IMR-90 (cell line): Measurements from ENCODE around the gene TMPRSS11A. TPM values are rescaled to one million over a fixed set of nuclear protein-coding genes. Genes with fewer than 3 reads are reported as not detected.

Source experiments
- ATAC-seq: fragments of 200-7000 bp; cut with Tn5 transposase; 2 replicates; pipeline ENCODE4 v1.9.1; 2020; ENCODE audit warnings: low read depth, mild to moderate bottlenecking, moderate library complexity
- BruUV-seq: library from RNA; stranded (reverse); fragments of 400-500 nt; replicated peaks from 2 replicates; lab custom pipeline; 2021; lab: Mats Ljungman, UMichigan
- CTCF ChIA-PET: fragments of 300-600 bp; formaldehyde crosslinking; extraction: SDS; loops from one replicate; lab custom pipeline; 2021; ENCODE audit warnings: antibody characterized with exemption; lab: Yijun Ruan, JAX
- POLR2A ChIA-PET: fragments of 300-600 bp; sonication (Branson Sonifier 250); formaldehyde crosslinking; loops from one replicate; lab custom pipeline; 2022; ENCODE audit warnings: antibody characterized with exemption; ENCODE audit not compliant: unreplicated experiment; lab: Charles Lee
- DNase-seq: peaks from one replicate; pipeline ENCODE4 v3.0.0; 2013
- H2AFZ ChIP-seq: replicated peaks from 2 replicates; pipeline ENCODE3; 2013; ENCODE audit warnings: low read length, mild to moderate bottlenecking; ENCODE audit not compliant: poor library complexity
- H2AK5ac ChIP-seq: 2 replicates; pipeline ENCODE4 v1.6.1; 2013; ENCODE audit warnings: low read depth, low read length, inconsistent platforms
- H2AK9ac ChIP-seq: replicated peaks from 2 replicates; pipeline ENCODE3; 2013; ENCODE audit warnings: mild to moderate bottlenecking, low read depth, low read length, moderate library complexity; ENCODE audit not compliant: poor library complexity
- H2BK120ac ChIP-seq: 2 replicates; pipeline ENCODE4 v1.6.1; 2013; ENCODE audit warnings: low read depth, low read length, inconsistent platforms
- H2BK15ac ChIP-seq: 3 replicates; pipeline ENCODE4 v1.6.1; 2013; ENCODE audit warnings: low read depth, low read length, inconsistent platforms
- H2BK20ac ChIP-seq: 2 replicates; pipeline ENCODE4 v1.6.1; 2013; ENCODE audit warnings: low read depth, mild to moderate bottlenecking, inconsistent platforms, low read length, moderate library complexity
- H2BK5ac ChIP-seq: 2 replicates; pipeline ENCODE4 v1.6.1; 2013; ENCODE audit warnings: mild to moderate bottlenecking, low read depth, low read length, inconsistent platforms; ENCODE audit not compliant: poor library complexity, severe bottlenecking
- H3K14ac ChIP-seq: replicated peaks from 2 replicates; pipeline ENCODE4 v1.6.1; 2013; ENCODE audit warnings: low read depth, low read length, inconsistent platforms
- H3K18ac ChIP-seq: 2 replicates; pipeline ENCODE4 v1.6.1; 2013; ENCODE audit warnings: low read depth, low read length, control low read depth
- H3K23ac ChIP-seq: 2 replicates; pipeline ENCODE4 v1.6.1; 2013; ENCODE audit warnings: low read depth, low read length, inconsistent platforms
- H3K27ac ChIP-seq: 2 replicates; pipeline ENCODE4 v1.5.1; 2013; ENCODE audit warnings: mild to moderate bottlenecking, control low read depth, low read length; ENCODE audit not compliant: insufficient read depth
- H3K27me3 ChIP-seq: 2 replicates; pipeline ENCODE4 v1.6.1; 2013; ENCODE audit warnings: low read length; ENCODE audit not compliant: control insufficient read depth, insufficient read depth
- H3K36me3 ChIP-seq: 2 replicates; pipeline ENCODE4 v1.6.1; 2013; ENCODE audit warnings: low read length, mixed read lengths; ENCODE audit not compliant: control insufficient read depth, insufficient read depth
- H3K4ac ChIP-seq: 2 replicates; pipeline ENCODE4 v1.6.1; 2013; ENCODE audit warnings: low read depth, low read length, inconsistent platforms
- H3K4me1 ChIP-seq: 2 replicates; pipeline ENCODE4 v1.6.1; 2013; ENCODE audit warnings: low read length, mixed read lengths; ENCODE audit not compliant: control insufficient read depth, insufficient read depth
- H3K4me2 ChIP-seq: 2 replicates; pipeline ENCODE4 v1.6.1; 2013; ENCODE audit warnings: low read depth, mild to moderate bottlenecking, control low read depth, low read length, moderate library complexity
- H3K4me3 ChIP-seq: 2 replicates; pipeline ENCODE4 v1.5.1; 2013; ENCODE audit warnings: low read depth, mild to moderate bottlenecking, control low read depth, low read length, moderate library complexity; ENCODE audit not compliant: insufficient read depth
- H3K56ac ChIP-seq: 2 replicates; pipeline ENCODE4 v1.6.1; 2013; ENCODE audit warnings: low read length, inconsistent platforms; ENCODE audit not compliant: insufficient read depth; ENCODE audit errors: extremely low read depth
- H3K79me1 ChIP-seq, 2 experiments: 2 replicates each; pipeline ENCODE4 v1.6.1; 2013; ENCODE audit warnings: low read length in 2 of 2, inconsistent platforms in 1 of 2, low read depth in 1 of 2
- H3K9ac ChIP-seq: 2 replicates; pipeline ENCODE4 v1.6.1; 2013; ENCODE audit warnings: low read depth, low read length, control low read depth
- H3K9me1 ChIP-seq: 2 replicates; pipeline ENCODE4 v1.6.1; 2013; ENCODE audit warnings: low read length, inconsistent platforms; ENCODE audit not compliant: insufficient read depth
- H3K9me3 ChIP-seq: 2 replicates; pipeline ENCODE4 v1.6.1; 2013; ENCODE audit warnings: low read length; ENCODE audit not compliant: control insufficient read depth, insufficient read depth
- H4K20me1 ChIP-seq: 2 replicates; pipeline ENCODE4 v1.6.1; 2013; ENCODE audit warnings: low read length, inconsistent platforms; ENCODE audit not compliant: insufficient read depth
- H4K5ac ChIP-seq: 2 replicates; pipeline ENCODE4 v1.6.1; 2013; ENCODE audit warnings: mild to moderate bottlenecking, low read depth, low read length, control low read depth
- H4K8ac ChIP-seq, 2 experiments: 2 replicates each; pipeline ENCODE4 v1.6.1; 2013; ENCODE audit warnings: low read depth in 2 of 2, low read length in 2 of 2, control low read depth in 1 of 2, inconsistent platforms in 1 of 2
- H4K91ac ChIP-seq: 2 replicates; pipeline ENCODE4 v1.6.1; 2013; ENCODE audit warnings: low read depth, low read length, inconsistent platforms; ENCODE audit not compliant: insufficient read depth
- BHLHE40 ChIP-seq: fragments of 150-350 bp; IDR thresholded peaks from 2 replicates; pipeline ENCODE4 v1.6.1; 2016; ENCODE audit warnings: mild to moderate bottlenecking, low read depth, low read length
- ELK1 ChIP-seq: fragments of 150-350 bp; IDR thresholded peaks from 2 replicates; pipeline ENCODE4 v1.6.1; 2016; ENCODE audit warnings: low read depth, mild to moderate bottlenecking, low read length, moderate library complexity, borderline replicate concordance
- FOS ChIP-seq: fragments of 150-350 bp; IDR thresholded peaks from 2 replicates; pipeline ENCODE4 v1.6.1; 2016; ENCODE audit warnings: low read depth, low read length
- MAZ ChIP-seq: IDR thresholded peaks from 2 replicates; pipeline ENCODE4 v1.6.1; 2012; ENCODE audit warnings: low read depth, mild to moderate bottlenecking, low read length, improper control_type of control experiment, moderate library complexity, borderline replicate concordance
- RAD21 ChIP-seq: IDR thresholded peaks from 2 replicates; pipeline ENCODE4 v1.6.1; 2012; ENCODE audit warnings: low read length, improper control_type of control experiment
- RCOR1 ChIP-seq: IDR thresholded peaks from 2 replicates; pipeline ENCODE4 v1.6.1; 2012; ENCODE audit warnings: mild to moderate bottlenecking, low read length, improper control_type of control experiment; ENCODE audit not compliant: insufficient replicate concordance
- RFX5 ChIP-seq: IDR thresholded peaks from 2 replicates; pipeline ENCODE4 v1.8.0; 2012; ENCODE audit warnings: low read depth, mild to moderate bottlenecking, low read length, moderate library complexity
- SMC3 ChIP-seq: fragments of 150-350 bp; IDR thresholded peaks from 2 replicates; pipeline ENCODE4 v1.6.1; 2016; ENCODE audit warnings: low read depth, mild to moderate bottlenecking, antibody characterized with exemption, low read length, moderate library complexity
- USF2 ChIP-seq: fragments of 150-350 bp; IDR thresholded peaks from 2 replicates; pipeline ENCODE4 v1.6.1; 2017; ENCODE audit warnings: mild to moderate bottlenecking, antibody characterized with exemption, low read length, low read depth
- dilution Hi-C: fragments of 300-500 bp; cut with HindIII; formaldehyde crosslinking; loops from one replicate; pipeline ENCODE4 v1.14.3; 2018; ENCODE audit warnings: low sequenced_read_pairs; ENCODE audit not compliant: unreplicated experiment
- in situ Hi-C: fragments of 300-500 bp; cut with MboI; formaldehyde crosslinking; loops from 3 replicates; pipeline ENCODE4 v1.14.3; 2019; ENCODE audit warnings: low sequenced_read_pairs, inconsistent platforms, mixed read lengths
- intact Hi-C: fragments of 100-400 bp; cut with micrococcal nuclease; formaldehyde crosslinking; loops from 2 replicates; pipeline ENCODE4 v1.10.0; 2022
- polyA plus RNA-seq, 3 experiments: library from polyadenylated mRNA; depleted of rRNA; stranded (reverse); fragments of >200 nt; gene quantifications; 2 replicates each; pipeline ENCODE4 v1.2.3, GENCODE V29; 2012; ENCODE audit warnings: low replicate concordance in 1 of 3
- total RNA-seq: library from RNA; depleted of rRNA; stranded (reverse); fragments of >200 nt; gene quantifications from 2 replicates; pipeline ENCODE4 v1.2.3, GENCODE V29; 2012
- TF ChIP-seq, protein P1 (sequence below): conservative IDR thresholded peaks from 2 replicates; pipeline ENCODE4 v1.5.1; 2012; ENCODE audit warnings: mild to moderate bottlenecking, low read depth, low read length, improper control_type of control experiment

Gene TMPRSS11A
- total and polyA plus RNA-seq, 2 of the 4 experiments (the other 2 are of a cell fraction), result not detected

DNA sequence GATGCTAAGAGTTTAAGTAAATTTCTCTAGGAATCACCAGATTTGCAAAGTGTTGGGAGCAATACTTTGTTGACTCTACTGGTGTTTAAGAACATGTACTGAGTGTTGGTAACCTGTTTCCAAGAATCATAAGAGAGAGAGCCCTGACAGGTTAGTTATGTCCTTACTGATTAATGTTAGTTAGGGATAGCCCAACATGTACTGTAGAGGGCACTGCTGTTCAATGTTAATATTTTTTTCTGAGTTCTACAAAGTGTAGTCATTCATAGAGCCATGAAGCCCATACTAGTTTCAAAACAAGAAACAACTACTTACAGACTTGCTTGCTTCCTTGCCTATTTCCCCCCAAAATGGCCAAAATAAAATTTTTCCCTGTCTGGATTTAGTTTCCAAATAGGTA is 91.4 kb downstream of the TMPRSS11A start:
- no peak overlapping the region for H2AK9ac ChIP-seq
- no peak overlapping the region for H3K4me3 ChIP-seq
- H3K79me1 ChIP-seq, result no peaks in the 10 kb centered on the region
- H4K91ac ChIP-seq, result no peak overlapping the region
- H3K4me2 ChIP-seq, result no peak overlapping the region
- H3K27ac ChIP-seq, result no peak overlapping the region
- 0 out of 2 replicates have a peak, but pooled peaks cover 2% of the 10 kb centered on the region for H3K4me1 ChIP-seq
- in situ Hi-C loops, result loop anchor here (5.0 to 10.0 kb wide), 2 partner anchors 35 to 303 kb away; no protein-coding TSS in a partner anchor
- H2BK120ac ChIP-seq, result no peak overlapping the region
- peak; percentile 98 for ATAC-seq
- H4K20me1 ChIP-seq, result no peaks in the 10 kb centered on the region
- TF ChIP-seq RCOR1 (no peak), FOS (no peak), BHLHE40 (no peak), USF2 (no peak), RAD21 (peak; percentile 82), SMC3 (peak; percentile 73), MAZ (no peak), ELK1 (no peak), RFX5 (no peak)
- TF ChIP-seq, protein P1, sequence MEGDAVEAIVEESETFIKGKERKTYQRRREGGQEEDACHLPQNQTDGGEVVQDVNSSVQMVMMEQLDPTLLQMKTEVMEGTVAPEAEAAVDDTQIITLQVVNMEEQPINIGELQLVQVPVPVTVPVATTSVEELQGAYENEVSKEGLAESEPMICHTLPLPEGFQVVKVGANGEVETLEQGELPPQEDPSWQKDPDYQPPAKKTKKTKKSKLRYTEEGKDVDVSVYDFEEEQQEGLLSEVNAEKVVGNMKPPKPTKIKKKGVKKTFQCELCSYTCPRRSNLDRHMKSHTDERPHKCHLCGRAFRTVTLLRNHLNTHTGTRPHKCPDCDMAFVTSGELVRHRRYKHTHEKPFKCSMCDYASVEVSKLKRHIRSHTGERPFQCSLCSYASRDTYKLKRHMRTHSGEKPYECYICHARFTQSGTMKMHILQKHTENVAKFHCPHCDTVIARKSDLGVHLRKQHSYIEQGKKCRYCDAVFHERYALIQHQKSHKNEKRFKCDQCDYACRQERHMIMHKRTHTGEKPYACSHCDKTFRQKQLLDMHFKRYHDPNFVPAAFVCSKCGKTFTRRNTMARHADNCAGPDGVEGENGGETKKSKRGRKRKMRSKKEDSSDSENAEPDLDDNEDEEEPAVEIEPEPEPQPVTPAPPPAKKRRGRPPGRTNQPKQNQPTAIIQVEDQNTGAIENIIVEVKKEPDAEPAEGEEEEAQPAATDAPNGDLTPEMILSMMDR, result peak; percentile 85
- POLR2A ChIA-PET, result no interaction called here
- DNase-seq, result peak; percentile 61
- no peak overlapping the region for H2BK15ac ChIP-seq
- no peak overlapping the region for H3K9ac ChIP-seq
- H3K36me3 ChIP-seq, result no peaks in the 10 kb centered on the region
- no peak overlapping the region for H3K4ac ChIP-seq
- no peak overlapping the region for H3K56ac ChIP-seq
- H3K18ac ChIP-seq, result no peak overlapping the region
- no peak overlapping the region for H2AK5ac ChIP-seq
- no peak overlapping the region for H3K23ac ChIP-seq
- no peaks in the 10 kb centered on the region for H3K9me1 ChIP-seq
- no peak overlapping the region for H2AFZ ChIP-seq
- H4K8ac ChIP-seq, result no peak overlapping the region
- CTCF ChIA-PET, result no interaction called here
- no peak overlapping the region for H3K14ac ChIP-seq
- H2BK20ac ChIP-seq, result no peak overlapping the region
- dilution Hi-C loops, result no loop called here
- no peak overlapping the region for H4K5ac ChIP-seq
- no peak overlapping the region for H2BK5ac ChIP-seq
- BruUV-seq, result no TSS peak
- intact Hi-C loops, result loop anchor here (1.0 to 2.0 kb wide), 3 partner anchors 38 to 303 kb away; no protein-coding TSS in a partner anchor
- no peaks in the 10 kb centered on the region for H3K27me3 ChIP-seq
- no peaks in the 10 kb centered on the region for H3K9me3 ChIP-seq
